Fibroblast of villous mesenchyme (primary cell): ENCODE measurements around the gene GFRA4. TPM values are rescaled to one million over a fixed set of nuclear protein-coding genes. Genes with fewer than 3 reads are reported as not detected.

Experiments used
- DNase-seq: peaks from one replicate; pipeline ENCODE4 v3.0.0-alpha.2; 2010; ENCODE audit warnings: low read depth
- H3K4me3 ChIP-seq: 2 replicates; pipeline ENCODE4 v1.5.1; 2011; ENCODE audit warnings: low read depth, mild to moderate bottlenecking, low read length
- CTCF ChIP-seq: IDR thresholded peaks from 2 replicates; pipeline ENCODE4 v1.5.1; 2012; ENCODE audit warnings: low read depth, mild to moderate bottlenecking, low read length; ENCODE audit not compliant: insufficient read depth
- total RNA-seq: library from RNA; depleted of rRNA; stranded (reverse); fragments of >200 nt; gene quantifications from 2 replicates; pipeline ENCODE4 v1.2.3, GENCODE V29; 2012

Gene GFRA4
- total RNA-seq, 1 donor = not detected

GRCh38 chr20:3640259-3640658 lies 22.9 kb downstream of the GFRA4 start:
- H3K4me3 ChIP-seq = no peak overlapping the region
- TF ChIP-seq CTCF = no peak
- no peak for DNase-seq

- TF ChIP-seq CTCF = no peak
- no peak for DNase-seq
These were observed 27.9 kb downstream of the GFRA4 start for GRCh38 chr20:3635346-3635745.

GRCh38 chr20:3633913-3634478 lies 29.2 kb downstream of the GFRA4 start:
- TF ChIP-seq CTCF = no peak
- no peak overlapping the region for H3K4me3 ChIP-seq
- DNase-seq = no peak

More at GRCh38 chr20:3635346-3635745, 27.9 kb downstream of the GFRA4 start:
- H3K4me3 ChIP-seq = no peak overlapping the region

GRCh38 chr20:3632311-3633004 lies 30.7 kb downstream of the GFRA4 start:
- no peak overlapping the region for H3K4me3 ChIP-seq
- TF ChIP-seq CTCF = no peak
- DNase-seq = no peak

- no peak for TF ChIP-seq CTCF
- H3K4me3 ChIP-seq = no peak overlapping the region
- DNase-seq = no peak
These were observed 31.7 kb downstream of the GFRA4 start for GRCh38 chr20:3631534-3631933.

GRCh38 chr20:3630429-3630828 lies 32.8 kb downstream of the GFRA4 start:
- DNase-seq = no peak
- no peak overlapping the region for H3K4me3 ChIP-seq
- TF ChIP-seq CTCF = no peak
